Sigmoid colon (tissue), 7 donors: ENCODE data around the gene RXFP4. TPM values are rescaled to one million over a fixed set of nuclear protein-coding genes. Genes with fewer than 3 reads are reported as not detected.
A peak's percentile ranks its signal among the peaks of the same experiment; 100 is the strongest.

Experiments
- DNase-seq: peaks from one replicate; pipeline ENCODE4 v3.0.0-alpha.2; 2019
- H3K27ac ChIP-seq, 4 donors: fragments of 200-600 bp; sonication (generic); one replicate each; pipeline ENCODE4 v1.5.1; 2016 to 2019; ENCODE audit warnings: mild to moderate bottlenecking in 1 of 4
- H3K27me3 ChIP-seq, 3 donors: fragments of 200-600 bp; sonication (generic); one replicate each; pipeline ENCODE4 v1.5.1; 2019; ENCODE audit warnings: mild to moderate bottlenecking in 1 of 3
- H3K36me3 ChIP-seq, 4 donors: fragments of 200-600 bp; sonication (generic); one replicate each; pipeline ENCODE4 v1.5.1; 2016 to 2019
- H3K4me1 ChIP-seq, 4 donors: fragments of 200-600 bp; sonication (generic); one replicate each; pipeline ENCODE4 v1.5.1; 2017 to 2019
- H3K4me3 ChIP-seq, 4 donors: fragments of 200-600 bp; sonication (generic); one replicate each; pipeline ENCODE4 v1.5.1; 2017 to 2019; ENCODE audit warnings: mild to moderate bottlenecking in 2 of 4, moderate library complexity in 1 of 4
- H3K9me3 ChIP-seq, 4 donors: fragments of 200-600 bp in 3 of 4; sonication (generic) in 3 of 4; one replicate each; pipeline versions ENCODE4 v1.5.1 to v1.6.1; 2013 to 2019
- EP300 ChIP-seq, 4 donors: sonication (generic); formaldehyde crosslinking; IDR thresholded peaks; one replicate each; pipeline ENCODE4 v1.6.1; 2017; ENCODE audit warnings: antibody characterized with exemption in 4 of 4
- POLR2A ChIP-seq, 2 donors: fragments of 450-650 bp; IDR thresholded peaks; one replicate each; pipeline ENCODE4 v1.6.1; 2016; ENCODE audit warnings: antibody characterized with exemption in 2 of 2, mild to moderate bottlenecking in 2 of 2, moderate library complexity in 2 of 2
- POLR2AphosphoS5 ChIP-seq, 4 donors: sonication (generic); formaldehyde crosslinking; IDR thresholded peaks; one replicate each; pipeline ENCODE4 v1.6.1; 2017; ENCODE audit warnings: antibody characterized with exemption in 4 of 4
- WGBS, 2 donors: extraction: QIAGEN DNeasy Blood & Tissue Kit; methylation state at CpG; one replicate each; pipeline ENCODE4 v1.1.7; 2013; 5-methylcytosine and 5-hydroxymethylcytosine counted together
- intact Hi-C: fragments of 100-400 bp; cut with DNase I; formaldehyde crosslinking; loops from one replicate; pipeline ENCODE4 v1.15.1; 2023
- polyA plus RNA-seq, 3 donors: library from polyadenylated mRNA; stranded (reverse); fragments of 200-250 nt; gene quantifications; one replicate each; pipeline ENCODE4 v1.2.3, GENCODE V29; 2013
- total RNA-seq, 4 donors: library from RNA; depleted of rRNA; stranded (reverse); fragments of >200 nt; gene quantifications; one replicate each; pipeline ENCODE4 v1.1.0, GENCODE V29; 2016
- TF ChIP-seq, protein P1 (sequence below), 4 experiments: fragments of 450-650 bp in 3 of 4; fragments of 200-600 bp in 1 of 4; IDR thresholded peaks; one replicate each; pipeline ENCODE4 v1.5.1; 2016 to 2019; ENCODE audit warnings: antibody characterized with exemption in 4 of 4, mild to moderate bottlenecking in 3 of 4, moderate library complexity in 2 of 4
- donor health status: healthy with polysubstance abuse.
- donor health status: Bipolar disorder and iron deficiency.
- donor health status: healthy.

RXFP4 gene
- total and polyA plus RNA-seq, 7 donors: 1.8 to 2.7 TPM; not detected in 5

DNA sequence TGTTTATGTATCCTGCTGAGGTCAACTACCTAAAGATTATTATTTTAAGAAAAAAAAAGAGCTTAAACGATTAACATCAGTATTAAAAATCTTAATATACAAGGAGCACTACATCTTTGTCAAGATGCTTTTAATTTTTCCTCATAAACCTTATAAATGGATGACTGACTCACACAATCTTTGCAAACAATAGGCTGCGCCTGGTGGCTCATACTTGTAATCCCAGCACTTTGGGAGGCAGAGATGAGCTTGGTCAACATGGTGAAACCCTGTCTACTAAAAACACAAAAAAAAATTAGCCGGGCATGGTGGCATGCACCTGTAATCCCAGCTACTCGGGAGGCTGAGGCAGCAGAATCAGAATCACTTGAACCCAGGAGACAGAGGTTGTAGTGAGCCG, 9.0 kb upstream of the RXFP4 start:
- DNase-seq: no peak
- Histone ChIP-seq H3K4me3 (peak overlapping the region in 1 of 4 donors; percentile 77), H3K4me1 (peaks cover 0 to 48% (median 47%) of the 10 kb centered on the region in 4 donors), H3K27ac (peak overlapping the region in 2 of 4 donors; percentile 87 to 91), H3K36me3 (peaks cover 15 to 61% (median 28%) of the 10 kb centered on the region in 4 donors), H3K9me3 (no peaks in the 10 kb centered on the region), H3K27me3 (no peaks in the 10 kb centered on the region)
- TF ChIP-seq POLR2A (IDR thresholded peaks at IDR 0.05): no peak
- TF ChIP-seq EP300 (IDR thresholded peaks at IDR 0.05): no peak
- TF ChIP-seq, protein P1, sequence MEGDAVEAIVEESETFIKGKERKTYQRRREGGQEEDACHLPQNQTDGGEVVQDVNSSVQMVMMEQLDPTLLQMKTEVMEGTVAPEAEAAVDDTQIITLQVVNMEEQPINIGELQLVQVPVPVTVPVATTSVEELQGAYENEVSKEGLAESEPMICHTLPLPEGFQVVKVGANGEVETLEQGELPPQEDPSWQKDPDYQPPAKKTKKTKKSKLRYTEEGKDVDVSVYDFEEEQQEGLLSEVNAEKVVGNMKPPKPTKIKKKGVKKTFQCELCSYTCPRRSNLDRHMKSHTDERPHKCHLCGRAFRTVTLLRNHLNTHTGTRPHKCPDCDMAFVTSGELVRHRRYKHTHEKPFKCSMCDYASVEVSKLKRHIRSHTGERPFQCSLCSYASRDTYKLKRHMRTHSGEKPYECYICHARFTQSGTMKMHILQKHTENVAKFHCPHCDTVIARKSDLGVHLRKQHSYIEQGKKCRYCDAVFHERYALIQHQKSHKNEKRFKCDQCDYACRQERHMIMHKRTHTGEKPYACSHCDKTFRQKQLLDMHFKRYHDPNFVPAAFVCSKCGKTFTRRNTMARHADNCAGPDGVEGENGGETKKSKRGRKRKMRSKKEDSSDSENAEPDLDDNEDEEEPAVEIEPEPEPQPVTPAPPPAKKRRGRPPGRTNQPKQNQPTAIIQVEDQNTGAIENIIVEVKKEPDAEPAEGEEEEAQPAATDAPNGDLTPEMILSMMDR (IDR thresholded peaks at IDR 0.05): no peak
- TF ChIP-seq POLR2AphosphoS5 (IDR thresholded peaks at IDR 0.05): no peak
- WGBS, 2 donors: 36 to 82% methylated on average over 5 of the region's 5 CpGs
- intact Hi-C loops: no loop called here

DNA sequence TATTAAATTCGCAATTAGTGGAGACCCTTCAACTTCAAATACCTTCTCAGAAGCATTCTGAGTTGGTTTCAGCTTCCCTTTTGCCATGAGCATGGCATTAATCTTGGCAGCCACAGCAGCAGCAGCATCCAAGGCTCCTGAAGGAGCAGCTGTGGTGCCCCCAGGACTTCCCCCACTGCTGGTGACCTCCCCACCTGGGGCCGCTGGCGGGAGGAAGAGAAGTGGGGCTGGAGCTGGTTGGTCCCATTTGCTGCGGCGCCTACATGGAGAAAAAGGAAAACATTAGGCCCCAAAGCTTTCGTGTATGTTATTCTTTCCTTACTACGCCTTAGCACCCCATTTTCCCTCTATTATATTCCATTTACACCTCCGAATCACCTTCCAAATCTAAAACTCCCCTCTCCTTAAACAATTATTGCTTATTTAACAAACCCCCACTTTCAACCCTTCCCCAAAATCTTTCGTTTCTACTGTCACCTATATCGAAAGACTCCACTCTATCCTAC, 7.8 kb upstream of the RXFP4 start:
- 1 to 5% methylated on average over 10 of the region's 10 CpGs for WGBS, 2 donors

DNA sequence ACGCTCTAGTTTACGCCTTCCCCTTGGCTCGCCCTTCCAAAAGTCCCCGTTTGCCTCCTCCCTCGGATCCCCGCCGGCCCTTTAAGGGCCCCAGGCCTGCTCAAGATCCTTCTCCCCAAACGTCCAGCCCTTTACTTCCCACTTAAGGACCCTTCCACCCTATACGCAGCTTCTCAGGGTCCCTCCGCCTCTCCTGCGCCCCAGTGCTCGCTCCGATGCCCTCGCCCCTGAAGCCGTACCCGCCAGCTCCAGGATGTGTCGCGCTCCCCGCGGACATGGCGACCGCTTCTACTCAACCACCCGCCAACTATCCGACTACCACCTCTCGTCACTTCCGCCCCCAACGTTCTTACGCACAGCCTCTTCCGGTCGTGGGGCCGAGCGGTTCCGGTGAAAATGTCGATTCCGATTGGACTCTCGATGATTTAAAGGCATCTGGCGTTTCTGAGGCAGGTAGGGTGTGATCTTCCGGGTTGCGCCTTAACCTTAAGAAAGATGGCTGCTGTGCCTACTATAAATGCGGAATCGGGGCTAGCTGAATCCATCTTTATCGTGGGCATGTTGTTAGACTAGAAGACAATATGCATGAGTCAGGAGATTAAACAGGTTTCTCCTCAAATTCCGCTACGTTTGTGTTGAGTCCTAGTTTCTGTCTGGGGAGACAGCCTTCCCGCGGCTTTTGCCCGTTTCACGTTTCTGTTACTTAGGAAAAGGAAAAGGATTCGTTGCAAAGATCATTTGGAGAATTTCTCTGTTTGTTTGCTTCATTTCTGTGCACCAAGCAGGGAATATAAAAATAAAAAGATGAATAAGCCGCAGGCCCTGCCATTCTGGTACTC, 7.1 kb upstream of the RXFP4 start, which contains the start of gene KHDC4:
Gene KHDC4, minus strand, starts transcription at position 317 of the 839 bp plus-strand sequence. Its CDS starts 40 bp downstream, at position 277.
- Histone ChIP-seq H3K36me3 (peaks cover 6 to 43% (median 17%) of the 10 kb centered on the region in 4 donors), H3K27me3 (no peaks in the 10 kb centered on the region), H3K4me3 (peak within 1 kb of the TSS; percentile 73 to 87 (median 80)), H3K27ac (peak within 1 kb of the TSS; percentile 87 to 94 (median 89)), H3K4me1 (peaks cover 0 to 52% (median 47%) of the 10 kb centered on the region in 4 donors), H3K9me3 (no peaks in the 10 kb centered on the region)
- DNase-seq: peak; percentile 99
- intact Hi-C loops: loop anchor here (2.0 kb wide), 2 partner anchors 24 to 78 kb away; partner anchors contain the start of genes GON4L and RIT1
- 1% methylated on average over 50 of the region's 50 CpGs for WGBS, 2 donors
- TF ChIP-seq POLR2AphosphoS5 (IDR thresholded peaks at IDR 0.05) (peak; percentile 99 to 100 (median 100)), EP300 (IDR thresholded peaks at IDR 0.05) (no peak), POLR2A (IDR thresholded peaks at IDR 0.05) (peak; percentile 98 to 99)
- TF ChIP-seq, protein P1 (IDR thresholded peaks at IDR 0.05): peak in 1 of 4 experiments; percentile 11

More for the DNA sequence above, 7.8 kb upstream of the RXFP4 start:
- H3K27ac ChIP-seq: peak overlapping the region; percentile 87 to 94 (median 89)
- no peaks in the 10 kb centered on the region for H3K27me3 ChIP-seq
- peaks cover 0 to 52% (median 47%) of the 10 kb centered on the region in 4 donors for H3K4me1 ChIP-seq
- DNase-seq: no peak
- peaks cover 7 to 50% (median 22%) of the 10 kb centered on the region in 4 donors for H3K36me3 ChIP-seq
- intact Hi-C loops: loop anchor here (2.0 kb wide), 2 partner anchors 23 to 77 kb away; partner anchors contain the start of genes GON4L and RIT1
- no peak for TF ChIP-seq POLR2AphosphoS5 (IDR thresholded peaks at IDR 0.05)
- TF ChIP-seq EP300 (IDR thresholded peaks at IDR 0.05): no peak
- TF ChIP-seq, protein P1 (IDR thresholded peaks at IDR 0.05): no peak
- TF ChIP-seq POLR2A (IDR thresholded peaks at IDR 0.05): no peak
- H3K4me3 ChIP-seq: peak overlapping the region; percentile 73 to 87 (median 80)
- H3K9me3 ChIP-seq: no peaks in the 10 kb centered on the region

DNA sequence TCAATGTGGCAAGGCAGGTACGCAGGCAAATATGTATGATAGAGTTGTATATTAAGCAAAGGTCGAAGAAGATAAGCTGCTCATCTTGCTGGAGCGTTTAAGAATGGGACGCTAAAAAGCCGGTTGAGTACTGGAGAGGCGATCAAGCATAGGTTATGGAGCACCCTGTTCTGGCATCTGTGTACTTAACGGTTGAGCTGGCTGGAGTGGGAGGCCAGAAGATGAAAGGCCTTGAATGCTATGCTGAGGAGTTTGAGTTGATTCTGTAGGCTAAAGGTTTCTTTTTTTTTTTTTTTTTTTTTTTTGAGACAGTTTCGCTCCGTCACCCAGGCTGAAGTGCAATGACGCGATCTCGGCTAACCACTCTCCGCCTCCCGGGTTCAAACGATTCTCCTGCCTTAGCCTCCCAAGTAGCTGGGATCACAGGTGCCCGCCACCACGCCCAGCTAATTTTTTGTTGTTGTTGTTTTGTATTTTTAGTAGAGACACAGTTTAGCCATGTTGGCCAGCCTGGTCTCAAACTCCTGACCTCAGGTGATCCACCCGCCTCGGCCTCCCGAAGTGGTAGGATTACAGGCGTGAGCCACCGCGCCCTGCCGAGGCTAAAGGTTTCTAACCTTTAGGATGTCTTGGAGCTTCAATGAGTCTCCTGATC, 6.4 kb upstream of the RXFP4 start:
- WGBS, 2 donors: 65 to 81% methylated on average over 24 of the region's 24 CpGs
- intact Hi-C loops: loop anchor here (2.0 kb wide), 2 partner anchors 24 to 78 kb away; partner anchors contain the start of genes GON4L and RIT1
- Histone ChIP-seq H3K36me3 (peaks cover 6 to 36% (median 12%) of the 10 kb centered on the region in 4 donors), H3K27ac (peak overlapping the region; percentile 87 to 94 (median 89)), H3K9me3 (no peaks in the 10 kb centered on the region), H3K27me3 (no peaks in the 10 kb centered on the region), H3K4me1 (peaks cover 0 to 46% (median 45%) of the 10 kb centered on the region in 4 donors), H3K4me3 (peak overlapping the region; percentile 34 to 87 (median 80))
- DNase-seq: no peak
- no peak for TF ChIP-seq POLR2AphosphoS5 (IDR thresholded peaks at IDR 0.05)
- TF ChIP-seq EP300 (IDR thresholded peaks at IDR 0.05): no peak
- TF ChIP-seq, protein P1 (IDR thresholded peaks at IDR 0.05): no peak
- no peak for TF ChIP-seq POLR2A (IDR thresholded peaks at IDR 0.05)
